HG03521 (cell line): Measurements from ENCODE around the gene GMEB1.
A peak's percentile ranks its signal among the peaks of the same experiment; 100 is the strongest.
"Not testable (repeated sequence)": the region's sequence is repeated elsewhere in the genome, so short reads cannot be mapped to it uniquely, and the experiment has no call there.

Source experiments
- ATAC-seq: cut with Tn5 transposase; IDR thresholded peaks from one replicate; pipeline ENCODE4 v1.9.1; 2021; ENCODE audit warnings: mild to moderate bottlenecking, moderate library complexity; ENCODE audit not compliant: unreplicated experiment

The GMEB1 gene, protein sequence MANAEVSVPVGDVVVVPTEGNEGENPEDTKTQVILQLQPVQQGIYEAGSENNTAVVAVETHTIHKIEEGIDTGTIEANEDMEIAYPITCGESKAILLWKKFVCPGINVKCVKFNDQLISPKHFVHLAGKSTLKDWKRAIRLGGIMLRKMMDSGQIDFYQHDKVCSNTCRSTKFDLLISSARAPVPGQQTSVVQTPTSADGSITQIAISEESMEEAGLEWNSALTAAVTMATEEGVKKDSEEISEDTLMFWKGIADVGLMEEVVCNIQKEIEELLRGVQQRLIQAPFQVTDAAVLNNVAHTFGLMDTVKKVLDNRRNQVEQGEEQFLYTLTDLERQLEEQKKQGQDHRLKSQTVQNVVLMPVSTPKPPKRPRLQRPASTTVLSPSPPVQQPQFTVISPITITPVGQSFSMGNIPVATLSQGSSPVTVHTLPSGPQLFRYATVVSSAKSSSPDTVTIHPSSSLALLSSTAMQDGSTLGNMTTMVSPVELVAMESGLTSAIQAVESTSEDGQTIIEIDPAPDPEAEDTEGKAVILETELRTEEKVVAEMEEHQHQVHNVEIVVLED

DNA sequence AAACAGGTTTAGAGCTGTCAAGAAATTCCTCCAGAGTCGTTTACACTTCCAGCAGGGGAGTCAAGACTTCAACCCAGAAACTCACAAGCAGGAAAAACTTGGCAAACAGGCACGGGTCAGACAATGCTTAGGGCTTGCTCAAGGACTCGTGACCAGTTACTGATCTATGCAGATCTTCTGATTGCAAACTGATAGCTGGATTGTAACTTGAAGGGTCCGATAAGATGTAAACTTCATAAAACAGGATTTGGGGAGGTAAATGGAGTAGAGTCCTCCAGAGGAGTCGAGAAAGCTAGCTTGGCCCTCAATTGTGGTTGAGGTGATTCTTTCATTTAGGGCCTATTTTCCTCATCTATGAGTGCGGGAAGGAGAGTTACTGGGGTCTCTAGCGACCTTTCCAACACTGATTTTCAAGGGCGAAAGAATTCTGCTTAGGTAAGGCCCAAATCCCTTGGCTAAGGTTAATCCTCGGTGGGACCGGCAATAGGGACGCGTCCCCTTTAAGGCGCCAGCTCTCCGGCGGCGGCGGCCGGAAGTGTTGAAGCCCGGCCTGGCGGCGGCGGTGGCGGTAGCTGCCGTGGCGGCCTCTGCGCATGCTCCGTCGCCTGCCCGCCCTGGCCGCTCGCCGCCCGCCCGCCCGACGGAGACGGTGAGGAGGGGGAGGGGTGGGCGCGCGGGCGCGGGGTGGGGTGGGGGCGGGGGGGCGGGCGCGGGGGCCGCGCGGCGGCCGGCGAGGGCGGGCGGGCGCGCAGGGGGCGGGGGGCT, at the start of gene GMEB1:
Gene GMEB1, plus strand, starts transcription at position 594 of the 765 bp plus-strand sequence. CDS start 14,829 bp downstream, outside the sequence.
- ATAC-seq, result peak; percentile 75

DNA sequence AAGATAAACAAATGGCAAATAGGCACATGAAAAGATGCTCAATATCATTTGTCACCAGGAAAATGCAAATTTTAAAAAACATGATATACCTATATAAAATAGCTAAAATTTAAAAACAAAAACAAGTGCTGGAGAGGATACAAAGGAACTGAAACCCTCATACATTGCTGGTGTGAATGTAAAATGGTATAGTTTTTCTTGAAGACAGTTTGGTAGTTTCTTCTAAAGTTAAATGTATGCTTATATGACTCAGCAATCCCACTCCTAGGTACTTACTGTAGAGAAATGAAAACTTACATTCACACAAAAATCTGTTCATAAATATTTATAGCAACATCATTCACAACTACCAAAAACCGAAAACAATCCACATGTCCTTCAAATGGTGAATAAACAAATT, 36.9 kb upstream of the GMEB1 start:
- no peak for ATAC-seq

DNA sequence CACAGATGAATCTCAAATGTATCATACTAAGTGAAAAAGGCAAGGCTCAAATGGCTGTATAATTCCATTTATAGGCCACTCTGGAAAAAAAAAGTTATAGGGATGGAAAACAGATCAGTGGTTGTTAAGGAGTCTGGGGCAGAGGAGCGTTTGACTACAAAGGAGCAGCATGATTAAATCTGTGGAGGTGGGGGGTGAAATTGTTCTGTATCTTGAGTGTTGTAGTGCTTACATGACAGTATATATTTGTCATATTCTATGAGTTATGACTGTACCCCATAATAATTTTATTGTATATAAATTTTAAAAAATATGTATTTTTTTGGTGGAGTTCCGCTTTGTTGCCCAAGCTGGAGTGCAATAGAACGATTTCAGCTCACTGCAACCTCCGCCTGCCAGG, 36.0 kb upstream of the GMEB1 start:
- ATAC-seq, result no peak

DNA sequence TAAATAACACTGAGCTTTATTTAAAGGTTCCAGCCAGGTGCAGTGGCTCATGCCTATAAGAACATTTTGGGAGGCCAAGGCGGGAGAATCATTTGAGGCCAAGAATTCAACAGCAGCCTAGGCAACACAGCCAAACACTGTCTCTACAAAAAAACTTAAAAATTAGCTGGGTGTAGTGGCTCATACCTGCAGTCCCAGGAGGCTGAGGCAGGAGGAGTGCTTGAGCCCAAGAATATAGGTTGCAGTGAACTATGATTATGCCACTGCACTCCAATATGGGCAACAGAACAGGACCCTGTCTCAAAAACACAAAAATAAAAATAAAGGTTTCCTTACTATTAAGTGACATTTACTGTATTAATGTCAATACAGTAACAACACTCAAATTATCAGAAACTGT, 27.8 kb upstream of the GMEB1 start:
- ATAC-seq, result no peak

GRCh38 chr1:28642056-28642846, 26.3 kb upstream of the GMEB1 start:
- peak; percentile 13 for ATAC-seq

DNA sequence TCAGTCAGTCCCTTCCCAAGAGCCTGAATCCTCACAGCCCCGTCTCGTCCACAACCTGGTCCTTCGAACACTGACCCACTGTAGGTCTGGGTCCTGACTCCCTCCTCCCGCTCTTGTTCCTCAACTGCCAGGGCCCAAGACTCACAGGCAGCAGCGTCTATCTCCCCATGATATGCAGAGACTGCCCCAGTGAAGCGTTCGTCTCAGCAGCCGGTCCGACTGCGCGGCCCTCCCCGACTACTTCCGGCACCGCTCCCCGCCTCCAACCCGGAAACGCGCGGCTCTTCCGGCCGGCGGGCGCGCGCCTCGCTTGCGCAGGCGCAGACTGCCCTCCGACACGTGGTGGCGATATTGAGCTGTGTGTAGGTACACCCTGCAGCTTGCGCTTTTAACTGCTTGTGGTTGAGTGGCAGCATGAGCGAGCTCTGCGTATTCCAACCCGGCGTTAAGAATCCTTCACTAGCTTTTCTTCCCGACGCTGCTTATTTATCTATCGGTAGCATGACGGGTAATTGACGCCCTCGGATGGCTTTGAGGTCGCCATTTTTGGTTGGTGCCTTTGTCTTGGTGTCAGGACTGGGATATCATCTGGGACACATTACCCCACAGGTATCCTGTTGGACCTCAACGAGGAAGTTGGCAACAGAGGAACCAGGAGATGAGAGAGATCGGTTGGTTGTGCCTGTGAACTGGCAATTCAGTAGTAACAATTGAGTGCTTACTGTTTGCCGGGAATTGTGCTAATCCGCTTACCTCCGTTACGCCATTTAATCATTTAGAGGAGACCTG, 25.5 kb upstream of the GMEB1 start, which contains the start of gene TAF12:
Gene TAF12, minus strand, starts transcription at position 221 of the 789 bp plus-strand sequence. CDS start 20,986 bp downstream, outside the sequence.
- peak; percentile 77 for ATAC-seq

GRCh38 chr1:28644494-28644893, 24.1 kb upstream of the GMEB1 start:
- ATAC-seq, result no peak

DNA sequence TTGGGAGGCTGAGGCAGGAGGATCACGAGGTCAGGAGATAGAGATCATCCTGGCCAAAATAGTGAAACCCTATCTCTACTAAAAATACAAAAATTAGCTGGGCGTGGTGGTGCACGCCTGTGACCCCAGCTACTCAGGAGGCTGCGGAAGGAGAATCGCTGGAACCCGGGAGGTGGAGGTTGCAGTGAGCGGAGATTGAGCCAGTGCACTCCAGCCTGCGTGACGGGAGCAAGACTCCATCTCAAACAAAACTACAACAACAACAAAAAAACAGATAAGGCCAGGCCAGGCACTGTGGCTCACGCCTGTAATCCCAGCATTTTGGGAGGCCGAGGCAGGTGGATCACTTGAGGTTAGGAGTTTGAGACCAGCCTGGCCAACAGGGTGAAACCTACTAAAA, 23.2 kb upstream of the GMEB1 start:
- ATAC-seq, result not testable (repeated sequence)

- ATAC-seq, result no peak
These were observed 22.5 kb upstream of the GMEB1 start for GRCh38 chr1:28646040-28646439.

DNA sequence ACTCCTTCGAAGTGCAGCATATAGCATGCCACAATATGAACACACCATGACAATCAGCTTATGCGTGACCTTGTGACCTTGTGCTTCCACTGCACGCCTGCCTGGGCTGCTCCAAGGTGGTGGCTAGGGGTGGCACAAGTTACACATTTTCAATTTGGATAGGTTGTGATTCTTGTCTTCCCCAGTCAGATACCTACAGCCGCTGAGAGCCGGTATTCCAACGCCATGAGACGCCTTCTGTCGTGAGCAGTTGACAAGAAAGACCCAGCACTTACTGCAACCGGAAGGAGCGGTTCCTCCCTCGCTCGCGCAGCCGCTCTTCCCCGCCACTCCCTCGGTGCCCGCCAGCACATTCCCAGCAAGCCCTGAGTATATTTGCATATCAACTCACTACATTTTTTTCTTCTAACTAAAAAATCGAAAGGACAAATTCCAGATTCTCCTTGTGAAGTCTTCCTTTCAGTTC, 20.5 kb upstream of the GMEB1 start:
- peak; percentile 69 for ATAC-seq

- peak; percentile 44 for ATAC-seq
These were observed 19.9 kb upstream of the GMEB1 start, which contains the start of gene RNU11 for GRCh38 chr1:28648474-28649198. Gene RNU11, plus strand, starts transcription at chr1:28648600.

DNA sequence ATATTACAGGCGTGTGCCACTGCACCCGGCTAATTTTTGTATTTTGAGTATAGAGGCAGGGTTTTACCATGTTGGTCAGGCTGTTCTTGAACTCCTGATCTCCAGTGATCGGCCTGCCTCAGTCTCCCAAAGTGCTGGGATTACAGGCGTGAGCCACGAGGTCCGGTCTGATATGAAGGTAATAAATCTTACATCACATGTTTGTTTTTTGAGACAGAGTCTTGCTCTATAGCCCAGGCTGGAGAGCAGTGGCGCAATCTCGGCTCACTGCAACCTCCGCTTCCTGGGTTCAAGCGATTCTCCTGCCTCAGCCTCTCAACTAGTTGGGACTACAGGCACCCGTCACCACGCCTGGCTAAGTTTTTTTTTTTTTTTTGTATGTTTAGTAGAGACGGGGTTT, 15.5 kb upstream of the GMEB1 start:
- ATAC-seq, result not testable (repeated sequence)

DNA sequence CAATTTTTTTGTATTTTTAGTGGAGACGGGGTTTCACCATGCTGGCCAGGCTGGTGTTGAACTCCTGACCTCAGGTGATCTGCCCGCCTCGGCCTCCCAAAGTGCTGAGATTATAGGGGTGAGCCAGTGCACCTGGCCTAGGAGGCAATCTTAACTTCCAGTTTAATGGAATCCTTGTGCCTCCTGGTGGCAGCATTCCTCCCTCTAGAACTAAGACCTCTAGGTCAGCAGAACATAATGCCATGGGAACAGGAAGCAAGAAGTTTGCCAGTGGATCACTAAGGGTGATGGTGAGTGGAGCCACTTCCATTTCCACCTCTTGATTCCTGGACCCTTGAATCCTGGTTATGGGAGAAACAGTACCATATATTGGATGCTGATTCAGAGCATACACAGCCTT, 14.7 kb upstream of the GMEB1 start:
- not testable (repeated sequence) for ATAC-seq

DNA sequence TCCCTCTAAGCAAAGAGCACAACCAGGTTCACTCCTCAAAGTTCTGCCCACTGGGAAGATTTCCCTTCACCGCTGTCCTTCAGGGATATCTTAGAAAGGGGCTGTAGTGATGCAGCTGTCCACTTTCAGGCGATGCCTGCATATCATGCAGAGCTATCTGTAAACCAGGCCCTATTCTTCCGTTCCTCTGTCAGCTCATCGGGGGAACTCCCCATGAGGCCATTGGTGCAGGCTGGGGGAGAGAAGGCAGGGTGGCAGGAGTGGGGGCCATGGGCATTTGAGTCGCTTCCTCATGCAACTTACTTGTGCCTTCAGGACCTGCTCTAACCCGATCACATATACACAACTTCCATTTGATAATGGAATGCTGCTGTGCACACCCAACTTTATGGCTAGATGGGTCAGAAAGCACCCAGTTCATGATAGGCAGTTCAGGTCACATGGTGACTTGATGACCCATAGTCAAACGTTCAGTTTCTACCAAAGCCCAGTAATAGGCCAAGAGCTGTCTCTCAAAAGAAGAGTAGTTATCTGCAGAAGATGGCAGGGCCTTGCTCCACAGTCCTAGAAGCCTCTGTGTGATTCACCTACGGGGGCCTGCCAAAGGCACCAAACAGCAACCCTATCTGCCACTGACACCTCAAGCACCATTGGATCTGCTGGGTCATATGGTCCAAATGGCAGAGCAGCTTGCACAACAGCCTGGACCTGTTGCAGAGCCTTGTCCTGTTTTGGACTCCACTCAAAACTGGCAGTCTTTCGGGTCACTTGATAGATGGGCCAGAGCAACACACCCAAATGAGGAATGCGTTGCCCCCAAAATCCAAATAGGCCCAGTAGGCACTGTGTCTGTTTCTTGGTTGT, 12.9 kb upstream of the GMEB1 start:
- ATAC-seq, result not testable (repeated sequence)

GRCh38 chr1:28656335-28656734, 12.2 kb upstream of the GMEB1 start:
- no peak for ATAC-seq

GRCh38 chr1:28663871-28664470, 4.6 kb upstream of the GMEB1 start:
- no peak for ATAC-seq

GRCh38 chr1:28666806-28667205, 1.8 kb upstream of the GMEB1 start:
- ATAC-seq, result no peak
